Endothelial cell of umbilical vein (primary cell): Measurements from ENCODE around the gene ATP6V1E1. TPM values are rescaled to one million over a fixed set of nuclear protein-coding genes. Genes with fewer than 3 reads are reported as not detected.

Source experiments
- BruUV-seq: library from RNA; stranded (reverse); fragments of 400-500 nt; replicated peaks from 2 replicates; lab custom pipeline; 2021; lab: Mats Ljungman, UMichigan
- CTCF ChIA-PET: fragments of 300-600, 350-600 bp; sonication (Branson Sonifier 250); formaldehyde crosslinking; loops from one replicate; lab custom pipeline; 2021; ENCODE audit warnings: antibody characterized with exemption, inconsistent platforms; lab: Charles Lee
- POLR2A ChIA-PET: fragments of 300-600, 350-600 bp; sonication (Branson Sonifier 250); formaldehyde crosslinking; loops from one replicate; lab custom pipeline; 2021; ENCODE audit warnings: antibody characterized with exemption, inconsistent platforms; lab: Charles Lee
- DNase-seq: peaks from one replicate; pipeline ENCODE4 v3.0.0-alpha.2; 2011; ENCODE audit warnings: low read depth, low spot score
- FAIRE-seq: peaks from 2 replicates; lab custom pipeline; 2011; peaks lifted over from hg19 to GRCh38; lab: Jason Lieb, UNC
- H2AFZ ChIP-seq: 2 replicates; pipeline ENCODE4 v1.6.0; 2012; ENCODE audit warnings: low read depth, low read length, control low read depth, inconsistent platforms
- H3K27ac ChIP-seq: 2 replicates; pipeline ENCODE4 v1.5.1; 2011; ENCODE audit warnings: low read depth, mild to moderate bottlenecking, control low read depth, low read length, moderate library complexity; ENCODE audit not compliant: insufficient read depth
- H3K27me3 ChIP-seq, 2 experiments: 2 replicates each; pipeline versions ENCODE4 v1.6.0 to v1.6.1; 2011; ENCODE audit warnings: low read length in 2 of 2, mixed read lengths in 1 of 2; ENCODE audit not compliant: control insufficient read depth in 2 of 2, insufficient read depth in 2 of 2
- H3K36me3 ChIP-seq, 2 experiments: 2 replicates in 1 of 2; 3 replicates in 1 of 2; pipeline ENCODE4 v1.5.1; 2011; ENCODE audit warnings: low read length in 2 of 2, mild to moderate bottlenecking in 1 of 2, moderate library complexity in 1 of 2; ENCODE audit not compliant: control insufficient read depth in 2 of 2, insufficient read depth in 2 of 2; ENCODE audit errors: extremely low read depth in 1 of 2
- H3K4me1 ChIP-seq: 3 replicates; pipeline ENCODE4 v1.5.1; 2011; ENCODE audit warnings: mild to moderate bottlenecking, low read length; ENCODE audit not compliant: control insufficient read depth, insufficient read depth; ENCODE audit errors: extremely low read depth
- H3K4me2 ChIP-seq: 2 replicates; pipeline ENCODE4 v1.6.1; 2011; ENCODE audit warnings: low read length, control low read depth, mixed read lengths; ENCODE audit not compliant: insufficient read depth
- H3K4me3 ChIP-seq, 3 experiments: fragments of 200-600 bp in 1 of 3; sonication (generic), shearing (Covaris generic) in 1 of 3; replicated peaks in 1 of 3; 2 replicates each; pipeline ENCODE4 v1.5.1; 2011 to 2016; ENCODE audit warnings: control low read depth in 3 of 3, low read length in 3 of 3, mild to moderate bottlenecking in 2 of 3, inconsistent platforms in 1 of 3, low read depth in 1 of 3, moderate library complexity in 1 of 3; ENCODE audit not compliant: insufficient read depth in 1 of 3
- H3K79me2 ChIP-seq: 2 replicates; pipeline ENCODE4 v1.6.0; 2012; ENCODE audit warnings: low read length, inconsistent platforms; ENCODE audit not compliant: control insufficient read depth, insufficient read depth
- H3K9ac ChIP-seq: replicated peaks from 2 replicates; pipeline ENCODE3; 2011; ENCODE audit warnings: low read length, control low read depth; ENCODE audit not compliant: insufficient read depth; ENCODE audit errors: extremely low read depth
- H3K9me1 ChIP-seq: replicated peaks from 3 replicates; pipeline ENCODE4 v1.6.0; 2011; ENCODE audit warnings: mild to moderate bottlenecking, low read length; ENCODE audit not compliant: control insufficient read depth, insufficient read depth; ENCODE audit errors: extremely low read depth
- H3K9me3 ChIP-seq: replicated peaks from 2 replicates; pipeline ENCODE4 v1.5.1; 2012; ENCODE audit warnings: low read length, inconsistent platforms; ENCODE audit not compliant: control insufficient read depth, insufficient read depth
- H4K20me1 ChIP-seq: replicated peaks from 2 replicates; pipeline ENCODE3; 2011; ENCODE audit warnings: mild to moderate bottlenecking, low read length; ENCODE audit not compliant: control insufficient read depth, insufficient read depth; ENCODE audit errors: extremely low read depth
- CTCF ChIP-seq, 2 donors: IDR thresholded peaks; 1 replicate in 1 of 2; 2 replicates in 1 of 2; pipeline ENCODE4 v1.5.1; 2011; ENCODE audit warnings: low read length in 2 of 2, mild to moderate bottlenecking in 2 of 2, moderate library complexity in 2 of 2, control low read depth in 1 of 2, inconsistent platforms in 1 of 2, low read depth in 1 of 2; ENCODE audit not compliant: insufficient read depth in 1 of 2; ENCODE audit errors: extremely low read depth in 1 of 2
- EZH2 ChIP-seq: IDR thresholded peaks from 2 replicates; pipeline ENCODE4 v1.6.1; 2012; ENCODE audit warnings: borderline replicate concordance, low read depth, mild to moderate bottlenecking, moderate library complexity, low read length, inconsistent platforms; ENCODE audit not compliant: severe bottlenecking
- FOS ChIP-seq: IDR thresholded peaks from 2 replicates; pipeline ENCODE4 v1.6.1; 2011; ENCODE audit warnings: mild to moderate bottlenecking, low read length, moderate library complexity, borderline replicate concordance; ENCODE audit not compliant: insufficient read depth
- JUN ChIP-seq: IDR thresholded peaks from 2 replicates; pipeline ENCODE4 v1.6.1; 2011; ENCODE audit warnings: borderline replicate concordance, low read depth; ENCODE audit not compliant: insufficient read length, insufficient read depth
- MYC ChIP-seq: IDR thresholded peaks from one replicate; pipeline ENCODE4 v1.6.1; 2011; ENCODE audit warnings: mild to moderate bottlenecking, low read depth, low read length
- POLR2AphosphoS5 ChIP-seq: IDR thresholded peaks from 2 replicates; pipeline ENCODE4 v1.6.1; 2012; ENCODE audit warnings: low read depth, mild to moderate bottlenecking, control low read depth, low read length, moderate library complexity; ENCODE audit not compliant: insufficient read depth
- dilution Hi-C: fragments of 300-500 bp; cut with MboI; formaldehyde crosslinking; loops from one replicate; pipeline ENCODE4 v1.15.0; 2019; ENCODE audit warnings: low sequenced_read_pairs; ENCODE audit not compliant: extremely low pct_ligation_motif_present
- intact Hi-C: fragments of 100-400 bp; cut with micrococcal nuclease; formaldehyde crosslinking; loops from one replicate; pipeline ENCODE4 v1.10.0; 2022
- polyA plus RNA-seq, 4 experiments: library from polyadenylated mRNA; depleted of rRNA in 3 of 4; stranded (reverse) in 3 of 4; unstranded in 1 of 4; fragments of >200 nt; gene quantifications; 2 replicates each; pipeline versions ENCODE4 v1.2.1 to v1.2.3, GENCODE V29; 2011 to 2012; ENCODE audit warnings: missing spikeins in 1 of 4
- total RNA-seq: library from RNA; stranded (reverse); gene quantifications from 2 replicates; pipeline ENCODE4 v1.2.3, GENCODE V29; 2021

Gene ATP6V1E1
- total and polyA plus RNA-seq, 2 donors (not counting 3 experiments of a cell fraction or from before 2014, with no cell fraction given) = 95.2 to 113 TPM

GRCh38 chr22:17578136-17578754, 50.3 kb downstream of the ATP6V1E1 start:
- no peak for TF ChIP-seq POLR2AphosphoS5
- no peak for TF ChIP-seq FOS
- TF ChIP-seq JUN = no peak
- TF ChIP-seq EZH2 = no peak
- TF ChIP-seq MYC = no peak
- no peak for TF ChIP-seq CTCF (IDR thresholded peaks at IDR 0.05; ENCODE audit: extremely low read depth in 1 of 2, insufficient read depth in 1 of 2, low read depth in 1 of 2, low read length in 2 of 2)
- Histone ChIP-seq H3K4me1 (no peaks in the 10 kb centered on the region), H3K9ac (no peak overlapping the region), H3K27ac (no peak overlapping the region), H3K9me3 (no peaks in the 10 kb centered on the region), H3K36me3 (no peaks in the 10 kb centered on the region), H3K4me2 (no peak overlapping the region), H3K79me2 (no peaks in the 10 kb centered on the region), H3K4me3 (no peak overlapping the region), H3K27me3 (no peaks in the 10 kb centered on the region), H3K9me1 (no peaks in the 10 kb centered on the region), H4K20me1 (no peaks in the 10 kb centered on the region), H2AFZ (no peak overlapping the region)
- FAIRE-seq (no peak), DNase-seq (peak; percentile 23)
- BruUV-seq = no TSS peak
- dilution Hi-C loops (no loop called here), intact Hi-C loops (no loop called here)
- CTCF ChIA-PET = interaction anchor here (1.0 to 2.8 kb wide), 3 partner anchors 10 to 252 kb away, joined by 3 to 10 read pairs (median 7); no protein-coding TSS in a partner anchor
- POLR2A ChIA-PET = no interaction called here
